Fibroblast of villous mesenchyme (primary cell): ENCODE results near the gene KRT33A. TPM values are rescaled to one million over a fixed set of nuclear protein-coding genes. Genes with fewer than 3 reads are reported as not detected.
A peak's percentile ranks its signal among the peaks of the same experiment; 100 is the strongest.

Experiments used
- DNase-seq: peaks from one replicate; pipeline ENCODE4 v3.0.0-alpha.2; 2010; ENCODE audit warnings: low read depth
- H3K4me3 ChIP-seq: 2 replicates; pipeline ENCODE4 v1.5.1; 2011; ENCODE audit warnings: low read depth, mild to moderate bottlenecking, low read length
- total RNA-seq: library from RNA; depleted of rRNA; stranded (reverse); fragments of >200 nt; gene quantifications from 2 replicates; pipeline ENCODE4 v1.2.3, GENCODE V29; 2012
- TF ChIP-seq, protein P1 (sequence below): IDR thresholded peaks from 2 replicates; pipeline ENCODE4 v1.5.1; 2012; ENCODE audit warnings: low read depth, mild to moderate bottlenecking, low read length; ENCODE audit not compliant: insufficient read depth

Gene KRT33A
- total RNA-seq, 1 donor: not detected

DNA sequence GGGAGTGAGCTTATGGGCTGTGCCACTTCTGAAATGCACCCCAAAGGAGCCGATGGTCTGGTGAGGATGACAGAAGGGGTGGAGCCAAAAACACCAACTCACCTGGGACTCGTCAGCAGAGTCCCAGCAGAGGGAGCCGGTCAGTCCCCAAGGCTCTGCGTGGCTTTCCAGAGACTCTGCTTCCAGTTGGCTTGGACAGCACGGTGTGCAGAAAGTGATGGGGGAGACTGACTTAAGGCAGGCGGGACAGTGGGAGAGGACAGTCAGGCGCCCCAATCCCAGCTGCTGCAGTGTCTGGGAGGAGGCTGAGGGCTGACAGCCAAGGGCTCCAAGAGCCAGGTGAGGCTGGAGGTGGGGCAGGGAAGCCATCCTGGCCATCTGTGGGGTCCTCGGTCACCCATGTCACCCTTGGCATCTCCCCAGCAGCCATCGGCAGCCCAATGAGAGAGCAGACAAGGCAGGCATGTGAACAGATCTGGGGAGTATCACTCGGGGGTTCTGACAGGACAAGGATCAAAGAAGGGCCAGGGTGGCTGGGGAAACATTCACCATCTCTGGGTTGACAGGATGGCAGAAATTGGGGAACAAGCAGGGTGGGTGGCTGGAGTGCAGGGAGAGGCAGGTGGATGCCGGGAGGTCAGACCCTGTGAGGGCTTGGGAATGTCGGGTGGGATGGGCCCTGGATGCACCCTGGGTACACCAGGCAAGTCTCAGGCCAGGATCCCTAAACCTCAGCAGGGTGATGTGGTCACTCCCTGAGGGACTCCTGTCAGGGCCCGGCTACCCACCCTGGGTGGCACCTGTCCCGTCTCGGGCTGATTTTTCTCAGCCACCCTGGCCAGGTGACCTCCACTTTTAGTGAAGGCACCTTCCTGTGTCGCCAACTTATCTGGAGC lies 26.2 kb downstream of the KRT33A start:
- TF ChIP-seq, protein P1, sequence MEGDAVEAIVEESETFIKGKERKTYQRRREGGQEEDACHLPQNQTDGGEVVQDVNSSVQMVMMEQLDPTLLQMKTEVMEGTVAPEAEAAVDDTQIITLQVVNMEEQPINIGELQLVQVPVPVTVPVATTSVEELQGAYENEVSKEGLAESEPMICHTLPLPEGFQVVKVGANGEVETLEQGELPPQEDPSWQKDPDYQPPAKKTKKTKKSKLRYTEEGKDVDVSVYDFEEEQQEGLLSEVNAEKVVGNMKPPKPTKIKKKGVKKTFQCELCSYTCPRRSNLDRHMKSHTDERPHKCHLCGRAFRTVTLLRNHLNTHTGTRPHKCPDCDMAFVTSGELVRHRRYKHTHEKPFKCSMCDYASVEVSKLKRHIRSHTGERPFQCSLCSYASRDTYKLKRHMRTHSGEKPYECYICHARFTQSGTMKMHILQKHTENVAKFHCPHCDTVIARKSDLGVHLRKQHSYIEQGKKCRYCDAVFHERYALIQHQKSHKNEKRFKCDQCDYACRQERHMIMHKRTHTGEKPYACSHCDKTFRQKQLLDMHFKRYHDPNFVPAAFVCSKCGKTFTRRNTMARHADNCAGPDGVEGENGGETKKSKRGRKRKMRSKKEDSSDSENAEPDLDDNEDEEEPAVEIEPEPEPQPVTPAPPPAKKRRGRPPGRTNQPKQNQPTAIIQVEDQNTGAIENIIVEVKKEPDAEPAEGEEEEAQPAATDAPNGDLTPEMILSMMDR: peak; percentile 32
- no peak overlapping the region for H3K4me3 ChIP-seq
- DNase-seq: peak; percentile 12

DNA sequence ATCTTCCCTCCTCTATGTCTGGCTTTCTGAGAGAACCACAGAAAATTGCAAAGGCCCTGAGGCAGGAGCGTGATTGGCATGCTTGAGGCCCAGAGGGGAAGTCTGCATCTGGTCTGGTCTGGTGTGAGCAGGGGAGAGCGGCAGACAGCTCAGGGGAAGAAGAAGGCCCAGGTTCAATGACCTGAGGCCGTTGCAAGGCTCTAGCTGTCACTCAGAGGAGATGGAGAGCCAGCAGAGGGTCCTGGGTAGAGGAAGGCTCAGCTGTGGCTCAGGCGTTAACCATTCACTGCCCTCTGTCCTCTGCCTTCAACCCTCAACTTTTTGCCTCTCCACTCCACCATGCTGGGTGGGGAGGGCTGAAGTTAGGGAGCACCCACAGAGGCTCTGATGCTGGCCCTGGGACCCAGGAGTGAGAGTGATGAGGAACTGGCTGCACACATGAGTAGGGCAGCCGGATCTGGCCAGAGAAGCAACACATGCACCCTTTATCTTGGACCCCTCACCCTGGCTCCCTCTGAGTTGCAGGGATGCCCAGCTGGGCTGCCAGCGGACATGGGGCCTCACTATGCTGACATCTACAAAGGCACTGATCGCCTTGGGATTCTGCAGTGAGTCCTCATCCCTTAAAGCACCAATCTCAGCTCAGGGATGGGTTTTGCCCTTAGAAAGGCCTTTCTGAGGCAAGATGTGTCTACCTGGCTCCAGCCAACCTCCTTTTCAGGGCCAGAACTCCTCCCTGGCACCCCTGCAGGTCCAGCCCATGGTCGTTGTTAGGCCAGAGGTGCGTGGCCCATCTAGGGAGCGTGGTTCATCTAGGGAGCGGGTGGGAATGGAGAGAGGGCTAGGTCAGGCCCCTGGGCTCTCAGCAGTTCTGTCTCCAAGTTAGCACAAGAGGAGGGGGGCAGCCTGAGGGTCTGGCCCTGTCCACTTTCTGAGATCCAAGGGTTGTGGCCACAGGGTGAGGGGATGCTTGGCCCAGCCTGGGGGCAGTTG lies 27.4 kb downstream of the KRT33A start:
- DNase-seq: no peak
- no peak overlapping the region for H3K4me3 ChIP-seq
- TF ChIP-seq, protein P1: no peak

DNA sequence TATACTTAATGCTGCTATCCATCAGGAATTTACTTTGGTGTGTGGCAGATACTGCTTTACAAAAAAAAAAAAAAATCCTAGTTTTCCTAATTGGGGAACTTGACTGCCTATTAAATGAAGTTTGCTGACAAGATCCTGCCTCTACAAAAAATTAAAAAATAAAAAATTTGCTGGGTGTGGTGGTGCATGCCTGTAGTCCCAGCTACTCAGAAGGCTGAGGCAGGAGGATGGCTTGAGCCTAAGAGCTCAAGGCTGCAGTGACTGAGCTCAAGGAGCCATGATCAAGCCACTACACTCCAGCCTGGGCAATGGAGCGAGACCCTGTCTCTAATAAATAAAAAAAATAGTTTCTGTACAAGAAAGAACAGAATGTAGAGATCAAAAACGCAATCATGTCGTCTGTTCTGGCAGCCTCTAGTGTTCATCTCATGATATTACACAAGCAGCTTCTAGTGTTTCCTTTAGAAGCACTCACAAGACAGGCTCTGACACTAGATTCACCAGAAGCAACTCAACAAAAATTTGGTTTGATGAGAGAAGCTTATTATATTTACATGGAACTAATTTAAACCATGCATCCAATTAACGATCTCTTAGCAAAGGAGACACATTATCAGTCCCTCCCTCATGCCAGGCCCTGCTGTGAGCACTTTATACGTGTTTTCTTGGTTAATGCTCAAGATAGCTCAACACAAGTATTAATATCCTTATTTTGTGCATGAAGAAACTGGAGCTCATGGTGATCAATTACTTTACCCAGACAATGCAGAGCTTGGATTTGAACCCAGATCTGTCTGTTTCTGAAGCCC lies 28.3 kb downstream of the KRT33A start:
- TF ChIP-seq, protein P1: peak; percentile 96
- no peak overlapping the region for H3K4me3 ChIP-seq

DNA sequence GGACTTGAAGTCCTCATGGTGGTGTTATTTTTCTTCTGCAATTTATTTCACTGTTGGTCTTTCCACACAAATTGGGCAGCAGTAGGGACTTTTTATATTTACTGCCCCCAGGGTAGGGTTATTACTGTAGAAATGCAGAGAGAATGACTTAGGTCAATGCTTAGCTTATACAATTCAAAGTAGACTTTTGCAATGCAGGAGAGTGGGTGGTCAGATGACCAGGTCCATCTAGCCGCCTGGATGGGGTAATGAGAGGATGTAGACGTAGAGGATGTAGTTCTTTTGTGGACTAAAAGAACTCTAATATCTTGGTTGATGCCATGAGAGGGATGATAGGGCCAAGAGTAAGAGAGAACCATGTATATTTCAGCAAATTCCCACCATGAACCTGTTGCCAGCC lies 32.4 kb downstream of the KRT33A start:
- no peak for DNase-seq
- H3K4me3 ChIP-seq: no peak overlapping the region
- TF ChIP-seq, protein P1: no peak

More for the DNA sequence above, 28.3 kb downstream of the KRT33A start:
- DNase-seq: peak; percentile 71

DNA sequence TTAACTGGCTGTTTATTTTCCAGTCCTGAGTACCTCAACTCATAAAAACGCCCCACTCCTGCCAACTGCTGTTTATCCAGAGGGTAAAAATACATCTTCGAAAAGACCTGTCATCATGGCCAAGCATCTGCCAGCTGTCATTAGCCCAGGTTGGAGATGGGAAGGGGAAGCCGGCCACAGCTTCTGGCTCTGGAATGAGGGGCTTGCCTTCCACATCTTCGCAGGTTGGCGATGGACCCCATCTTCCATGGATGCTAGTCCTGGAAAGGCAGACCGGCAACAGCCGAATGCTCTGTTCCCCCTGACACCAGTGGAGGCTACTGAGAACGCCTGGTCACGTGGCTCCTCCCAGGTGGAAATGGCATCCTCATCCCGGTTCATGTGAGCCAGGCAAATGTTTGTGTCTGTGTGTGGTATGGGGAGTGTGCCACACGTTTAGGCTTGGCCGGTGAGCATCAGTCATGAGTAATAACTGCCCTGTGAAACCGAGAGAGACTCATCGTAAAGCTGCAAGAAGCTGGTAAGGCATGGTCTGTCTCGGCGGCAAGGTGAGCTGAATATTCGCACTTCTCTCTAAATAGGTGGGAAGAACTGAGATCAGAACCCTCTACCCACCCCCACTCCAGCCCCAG lies 34.7 kb downstream of the KRT33A start:
- H3K4me3 ChIP-seq: no peak overlapping the region
- TF ChIP-seq, protein P1: no peak
- DNase-seq: no peak
